Neural progenitor cell (in vitro differentiated cells): ENCODE results near the gene CAMKMT.

Experiments
- EZH2 ChIP-seq: fragments of 200-600 bp; sonication (generic); IDR thresholded peaks from 2 replicates; pipeline ENCODE4 v1.6.1; 2017; ENCODE audit warnings: antibody characterized with exemption, mild to moderate bottlenecking, moderate library complexity
- TF ChIP-seq, protein P1 (sequence below): fragments of 200-600 bp; sonication (generic); IDR thresholded peaks from 2 replicates; pipeline ENCODE4 v1.5.1; 2017; ENCODE audit warnings: antibody characterized with exemption, mild to moderate bottlenecking

GRCh38 chr2:44785433-44785832, 423.7 kb downstream of the CAMKMT start:
- TF ChIP-seq, protein P1, sequence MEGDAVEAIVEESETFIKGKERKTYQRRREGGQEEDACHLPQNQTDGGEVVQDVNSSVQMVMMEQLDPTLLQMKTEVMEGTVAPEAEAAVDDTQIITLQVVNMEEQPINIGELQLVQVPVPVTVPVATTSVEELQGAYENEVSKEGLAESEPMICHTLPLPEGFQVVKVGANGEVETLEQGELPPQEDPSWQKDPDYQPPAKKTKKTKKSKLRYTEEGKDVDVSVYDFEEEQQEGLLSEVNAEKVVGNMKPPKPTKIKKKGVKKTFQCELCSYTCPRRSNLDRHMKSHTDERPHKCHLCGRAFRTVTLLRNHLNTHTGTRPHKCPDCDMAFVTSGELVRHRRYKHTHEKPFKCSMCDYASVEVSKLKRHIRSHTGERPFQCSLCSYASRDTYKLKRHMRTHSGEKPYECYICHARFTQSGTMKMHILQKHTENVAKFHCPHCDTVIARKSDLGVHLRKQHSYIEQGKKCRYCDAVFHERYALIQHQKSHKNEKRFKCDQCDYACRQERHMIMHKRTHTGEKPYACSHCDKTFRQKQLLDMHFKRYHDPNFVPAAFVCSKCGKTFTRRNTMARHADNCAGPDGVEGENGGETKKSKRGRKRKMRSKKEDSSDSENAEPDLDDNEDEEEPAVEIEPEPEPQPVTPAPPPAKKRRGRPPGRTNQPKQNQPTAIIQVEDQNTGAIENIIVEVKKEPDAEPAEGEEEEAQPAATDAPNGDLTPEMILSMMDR = no peak
- no peak for TF ChIP-seq EZH2
